ENCODE data around the gene MYCBP2.
"Not testable (repeated sequence)": the region's sequence is repeated elsewhere in the genome, so short reads cannot be mapped to it uniquely, and the experiment has no call there.

Gene MYCBP2

GRCh38 chr13:77198995-77199394 lies 127.9 kb downstream of the MYCBP2 start:
- not testable (repeated sequence) for DNase-seq (ENCODE audit: low spot score)

GRCh38 chr13:77196052-77196618 lies 130.8 kb downstream of the MYCBP2 start:
- DNase-seq (ENCODE audit: low spot score), result no peak

DNA sequence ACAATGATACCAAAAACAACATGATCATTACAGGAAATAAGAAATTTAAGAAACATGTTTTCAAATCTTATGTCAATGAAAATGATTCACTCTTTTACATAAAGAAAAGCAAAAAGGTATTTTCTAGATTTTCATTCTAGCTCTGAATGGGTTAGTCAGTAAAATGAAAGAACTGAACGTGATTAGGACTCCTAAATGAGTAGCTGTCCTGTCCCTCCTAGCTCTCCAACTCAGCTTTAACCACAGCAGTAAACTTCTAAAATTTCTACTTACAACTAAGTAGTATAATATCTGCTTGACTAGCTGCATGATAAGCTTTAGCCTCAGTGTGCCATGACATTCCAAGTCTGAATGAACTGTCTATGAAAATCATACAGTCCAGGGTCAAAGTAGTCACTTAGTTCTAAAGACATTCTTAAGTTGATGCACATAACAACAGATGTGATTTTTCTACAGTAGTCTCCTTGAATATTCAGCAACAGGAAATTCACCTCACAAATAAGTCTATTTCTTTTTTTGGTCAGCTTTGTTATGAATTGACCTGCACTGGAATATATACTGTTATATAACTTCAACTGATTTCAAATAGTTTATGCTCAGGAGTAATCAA lies 136.4 kb downstream of the MYCBP2 start:
- DNase-seq (ENCODE audit: low spot score), result no peak

DNA sequence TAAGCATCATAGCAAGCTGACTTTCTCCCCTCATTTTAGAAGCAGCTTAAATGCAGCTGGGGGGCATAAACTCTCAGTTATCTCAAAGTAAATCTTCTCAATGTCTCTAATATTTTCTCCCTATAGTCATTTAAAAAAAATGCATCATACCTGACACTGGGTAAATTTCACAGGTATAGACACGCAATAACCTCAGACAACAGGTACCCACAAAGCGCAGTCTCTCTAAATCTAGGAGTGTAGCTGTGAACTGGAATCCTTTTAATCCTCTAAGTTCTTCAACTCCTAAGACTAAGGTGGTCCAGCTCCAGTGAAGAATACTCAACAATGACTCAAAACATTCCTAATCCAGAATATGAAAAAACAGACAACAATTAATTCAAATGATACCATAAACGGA lies 141.2 kb downstream of the MYCBP2 start:
- DNase-seq (ENCODE audit: low spot score), result no peak

- DNase-seq (ENCODE audit: low spot score), result peak; percentile 46
Observed at GRCh38 chr13:77184455-77184854, 142.4 kb downstream of the MYCBP2 start.

DNA sequence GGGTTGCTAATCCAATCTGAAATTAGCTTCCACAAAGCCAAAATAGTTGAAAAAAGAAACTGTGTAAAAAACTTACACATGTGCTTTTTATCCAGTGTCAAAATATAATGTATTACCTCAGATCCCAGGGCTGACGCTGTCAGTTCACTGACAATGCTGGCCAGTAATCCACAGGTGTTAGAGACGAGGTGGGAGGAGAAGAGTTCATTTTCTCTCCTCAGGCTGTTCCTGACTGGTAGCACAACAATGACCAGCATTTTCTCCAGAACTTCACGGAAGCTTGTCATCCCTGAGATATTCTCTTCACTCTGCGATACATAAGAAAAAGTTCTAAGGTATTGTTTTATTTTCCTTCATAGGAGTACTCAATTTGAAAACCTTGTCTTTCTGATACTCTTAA lies 146.9 kb downstream of the MYCBP2 start:
- DNase-seq (ENCODE audit: low spot score), result no peak

- no peak for DNase-seq (ENCODE audit: low spot score)
Observed at GRCh38 chr13:77177646-77178045, 149.2 kb downstream of the MYCBP2 start.

DNA sequence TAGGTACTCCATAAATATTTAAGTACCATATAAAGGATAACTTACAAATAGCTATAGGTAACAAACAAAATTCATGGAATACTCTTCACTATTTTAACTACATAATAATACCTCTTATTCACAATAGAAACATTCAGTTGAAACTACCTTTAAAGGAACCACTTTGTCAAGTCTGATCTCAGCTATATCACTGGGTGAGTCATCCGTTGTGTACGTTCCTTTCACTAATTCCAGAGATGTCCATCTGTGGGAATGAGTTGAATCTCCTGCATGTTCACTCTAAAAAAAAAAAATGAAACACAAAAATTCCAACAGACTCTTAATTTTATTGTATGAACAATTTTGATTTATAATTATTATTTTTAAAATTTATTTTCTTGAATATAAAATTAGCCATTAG lies 150.5 kb downstream of the MYCBP2 start:
- peak; percentile 17 for DNase-seq (ENCODE audit: low spot score)

GRCh38 chr13:77172650-77173049 lies 154.2 kb downstream of the MYCBP2 start:
- DNase-seq (ENCODE audit: low spot score), result no peak

DNA sequence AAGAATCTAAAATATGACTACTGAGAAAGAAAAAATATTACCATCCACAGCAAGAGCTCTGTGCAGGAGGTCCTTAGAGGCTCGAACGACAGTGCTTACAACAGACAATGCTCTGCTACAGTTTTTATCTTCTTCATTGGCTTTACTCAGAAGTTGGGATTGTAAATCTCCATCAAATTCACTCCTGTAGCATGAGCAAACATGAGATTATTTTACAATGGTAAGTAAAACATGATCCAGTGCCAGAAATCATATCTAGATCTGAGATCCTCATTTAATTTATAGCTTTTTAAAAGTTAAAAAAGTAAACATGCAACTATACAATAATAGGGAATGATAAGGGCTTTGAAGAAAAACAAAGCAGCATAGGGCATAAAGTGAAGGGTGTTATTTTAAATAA lies 155.4 kb downstream of the MYCBP2 start:
- DNase-seq (ENCODE audit: low spot score), result no peak

- DNase-seq (ENCODE audit: low spot score), result no peak
Observed at GRCh38 chr13:77168237-77168636, 158.7 kb downstream of the MYCBP2 start.

- no peak for DNase-seq (ENCODE audit: low spot score)
Observed at GRCh38 chr13:77150651-77151050, 176.2 kb downstream of the MYCBP2 start.

- peak; percentile 13 for DNase-seq (ENCODE audit: low spot score)
Observed at GRCh38 chr13:77143431-77143830, 183.5 kb downstream of the MYCBP2 start.

DNA sequence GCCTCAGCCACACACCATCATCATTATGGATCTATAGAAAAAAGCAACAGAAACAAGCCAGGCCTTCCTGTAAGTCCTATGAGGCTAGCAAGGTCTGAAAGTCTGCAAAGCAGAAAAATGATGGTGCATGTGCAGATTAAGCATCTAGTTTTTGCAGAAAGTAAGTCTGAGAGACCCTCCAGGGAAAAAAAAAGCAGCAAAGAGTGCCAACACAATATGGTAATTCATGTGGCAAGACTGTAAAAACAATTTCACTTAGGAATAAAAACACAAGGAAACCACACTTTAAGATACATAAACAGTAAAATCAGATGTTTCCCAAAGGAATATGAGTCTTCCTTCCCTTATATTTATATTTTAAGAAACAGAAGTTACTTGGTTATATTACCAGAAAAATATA lies 187.6 kb downstream of the MYCBP2 start:
- DNase-seq (ENCODE audit: low spot score), result no peak

DNA sequence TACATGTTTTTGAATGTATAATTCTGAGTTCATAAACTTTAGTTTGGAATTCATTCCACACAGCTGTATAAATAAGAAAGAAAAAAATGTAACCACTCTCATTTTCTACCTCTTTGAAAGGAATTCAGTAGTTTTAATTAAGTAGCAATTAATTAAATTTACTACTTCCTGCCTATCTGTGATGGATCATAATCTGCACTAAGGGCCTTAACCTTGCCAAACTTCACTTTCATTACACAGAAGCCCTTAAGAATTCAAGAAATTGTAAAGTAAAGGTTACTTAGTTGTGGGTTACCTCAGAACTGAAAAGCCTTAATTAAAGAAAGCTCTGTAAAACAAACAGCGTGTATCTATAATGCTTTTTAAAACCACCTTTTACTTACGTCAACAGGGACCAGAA lies 188.1 kb downstream of the MYCBP2 start:
- DNase-seq (ENCODE audit: low spot score), result no peak

DNA sequence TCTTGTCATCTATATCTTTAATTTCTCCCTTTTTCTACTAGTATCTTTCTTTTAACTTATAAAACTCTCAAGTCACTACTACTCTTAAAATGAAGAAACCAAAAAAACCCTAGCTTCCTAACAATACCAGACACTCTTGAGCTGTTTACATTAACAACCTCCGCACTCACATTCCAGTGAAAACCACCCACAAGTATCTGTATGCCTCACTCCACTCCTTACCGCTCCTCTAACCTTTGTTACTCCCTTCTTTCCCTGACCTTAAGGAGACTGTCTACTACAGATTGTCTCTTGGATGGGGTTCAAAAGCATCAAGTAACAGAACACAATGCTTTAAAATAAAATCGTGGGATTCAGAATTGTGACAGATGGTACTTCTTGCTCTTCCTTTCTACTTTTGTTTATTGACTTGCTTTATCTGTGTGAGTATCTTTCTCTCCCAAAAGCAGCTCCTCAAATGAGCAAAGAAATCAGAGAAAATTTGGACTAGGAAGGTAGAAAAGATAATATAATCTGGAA lies 189.9 kb downstream of the MYCBP2 start:
- DNase-seq (ENCODE audit: low spot score), result peak; percentile 11

DNA sequence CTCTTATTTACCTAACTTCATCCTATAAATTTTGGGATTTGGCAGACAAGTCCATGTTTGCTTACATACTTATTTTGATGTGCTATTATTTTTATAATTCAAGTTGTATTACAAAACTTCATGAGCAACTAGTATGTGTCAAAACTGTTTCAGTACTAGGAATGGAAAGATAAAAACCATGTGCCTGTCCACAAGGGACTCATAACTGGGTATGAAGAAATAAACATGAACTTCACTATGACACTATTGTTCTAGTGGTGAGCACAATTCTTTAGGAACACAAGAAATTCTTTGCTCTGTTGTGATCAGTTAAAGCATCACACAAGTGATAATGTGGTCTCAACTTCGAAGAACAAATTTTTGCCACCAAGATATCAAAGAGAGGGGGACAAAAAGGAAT lies 202.5 kb downstream of the MYCBP2 start:
- DNase-seq (ENCODE audit: low spot score), result no peak

- no peak for DNase-seq (ENCODE audit: low spot score)
Observed at GRCh38 chr13:77118134-77118533, 208.8 kb downstream of the MYCBP2 start.

DNA sequence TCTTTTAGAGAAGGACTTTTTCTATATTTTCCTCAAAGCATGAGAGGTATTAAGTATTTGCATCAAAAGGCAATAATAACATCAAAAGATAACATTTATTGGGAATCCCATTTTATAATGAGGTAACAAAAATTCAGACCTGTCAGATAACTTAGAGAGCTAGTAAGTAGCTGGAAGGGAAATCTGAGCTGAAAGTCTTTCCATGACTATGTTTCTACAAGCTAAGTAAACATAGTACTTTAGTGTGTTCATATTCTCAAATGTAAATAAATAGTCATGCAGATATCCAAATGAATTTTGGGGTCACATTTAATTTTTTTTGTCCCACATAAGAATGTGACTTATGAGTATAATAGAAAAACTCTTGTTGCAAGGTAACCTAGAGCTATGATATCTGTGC lies 212.6 kb downstream of the MYCBP2 start:
- no peak for DNase-seq (ENCODE audit: low spot score)

GRCh38 chr13:77113496-77113895 lies 213.4 kb downstream of the MYCBP2 start:
- DNase-seq (ENCODE audit: low spot score), result peak; percentile 67

GRCh38 chr13:77105051-77105450 lies 221.8 kb downstream of the MYCBP2 start:
- no peak for DNase-seq (ENCODE audit: low spot score)

GRCh38 chr13:77099415-77099814 lies 227.5 kb downstream of the MYCBP2 start:
- no peak for DNase-seq (ENCODE audit: low spot score)

- no peak for DNase-seq (ENCODE audit: low spot score)
Observed at GRCh38 chr13:77095288-77095687, 231.6 kb downstream of the MYCBP2 start.

GRCh38 chr13:77094773-77095172 lies 232.1 kb downstream of the MYCBP2 start:
- DNase-seq (ENCODE audit: low spot score), result no peak
